CD1c-positive myeloid dendritic cell (primary cell): Measurements from ENCODE around the gene SAE1.
"Not testable (repeated sequence)": the region's sequence is repeated elsewhere in the genome, so short reads cannot be mapped to it uniquely, and the experiment has no call there.

Source experiments
- DNase-seq: peaks from one replicate; pipeline ENCODE4 v3.0.0-alpha.2; 2016; ENCODE audit errors: extremely low spot score

The SAE1 gene

DNA sequence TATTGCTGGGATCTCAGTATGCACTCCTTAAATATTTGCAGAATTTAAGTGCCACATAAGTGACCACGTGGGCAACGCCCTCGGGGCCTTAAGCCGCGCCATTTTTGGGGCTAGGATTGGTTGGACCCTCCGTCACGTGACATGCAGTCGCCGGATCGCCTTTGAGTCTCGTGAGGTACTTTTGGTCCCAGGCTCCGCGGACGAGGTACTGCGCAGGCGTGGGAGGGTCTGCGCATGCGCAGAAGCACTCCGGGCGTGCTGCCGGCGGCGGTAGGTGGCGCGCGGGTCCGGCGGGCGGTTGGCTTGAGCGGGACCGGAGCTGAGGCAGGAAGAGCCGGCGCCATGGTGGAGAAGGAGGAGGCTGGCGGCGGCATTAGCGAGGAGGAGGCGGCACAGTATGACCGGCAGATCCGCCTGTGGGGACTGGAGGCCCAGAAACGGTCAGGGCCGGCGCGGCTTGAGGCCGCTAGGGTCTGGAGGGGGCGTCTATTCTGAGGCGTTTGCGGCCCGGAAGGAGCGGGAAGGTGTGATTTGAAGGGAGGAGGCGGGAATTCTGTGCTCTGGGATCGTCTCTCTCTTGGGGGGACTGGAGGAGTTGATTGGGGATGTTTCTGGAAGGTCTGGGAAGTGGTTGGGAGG lies at the start of gene SAE1:
Gene SAE1 (plus strand): TSS at position 247 of the 639 bp plus-strand sequence. CDS start 96 bp downstream, at position 343.
- peak; percentile 97 for DNase-seq

- no peak for DNase-seq
Observed at GRCh38 chr19:47081095-47081494, 49.5 kb upstream of the SAE1 start.

DNA sequence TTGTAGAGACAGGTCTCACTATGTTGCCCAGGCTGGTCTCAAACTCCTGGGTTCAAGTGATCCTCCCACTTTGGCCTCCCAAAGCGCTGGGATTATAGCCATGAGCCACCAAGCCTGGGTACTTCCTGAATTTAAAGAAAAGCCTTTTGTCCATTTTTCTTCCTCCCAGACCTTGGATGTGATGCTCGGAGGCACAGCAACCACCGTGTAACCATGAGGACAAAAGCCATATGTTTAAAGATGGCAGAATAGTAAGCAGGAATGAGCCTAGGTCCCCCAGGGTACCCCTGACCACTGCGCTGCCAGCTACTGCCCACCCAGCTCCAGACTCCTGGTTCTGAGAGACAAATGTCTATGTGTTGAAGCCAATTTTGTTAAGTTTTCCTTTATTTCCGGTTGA lies 48.1 kb upstream of the SAE1 start:
- DNase-seq: no peak

- no peak for DNase-seq
Observed at GRCh38 chr19:47084879-47085439, 45.7 kb upstream of the SAE1 start.

- DNase-seq: no peak
Observed at GRCh38 chr19:47086280-47086679, 44.4 kb upstream of the SAE1 start.

GRCh38 chr19:47089767-47090350 lies 40.8 kb upstream of the SAE1 start:
- DNase-seq: no peak

GRCh38 chr19:47093254-47093653 lies 37.4 kb upstream of the SAE1 start:
- no peak for DNase-seq

DNA sequence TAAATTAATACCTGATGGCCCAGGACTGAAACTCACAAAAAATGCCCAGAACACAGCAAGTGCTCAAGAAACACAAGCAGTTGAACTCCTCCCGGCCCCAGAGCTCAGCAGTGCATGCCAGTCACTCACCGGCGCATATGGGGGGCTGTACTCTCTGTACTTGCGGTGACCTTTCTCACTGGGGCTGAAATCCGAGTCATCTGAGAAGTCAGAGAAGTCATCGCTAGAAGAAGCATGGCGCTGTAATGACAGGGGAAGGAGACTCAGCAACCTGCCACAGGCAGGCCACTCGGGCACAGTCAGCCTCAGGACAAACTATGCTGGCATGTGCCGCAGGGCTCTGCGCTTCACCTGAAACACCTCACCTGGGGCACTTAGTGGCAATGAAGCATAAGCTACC lies 36.8 kb upstream of the SAE1 start:
- no peak for DNase-seq

GRCh38 chr19:47094557-47095475 lies 35.8 kb upstream of the SAE1 start:
- DNase-seq: peak; percentile 56

GRCh38 chr19:47095476-47096099 lies 35.0 kb upstream of the SAE1 start:
- DNase-seq: peak; percentile 90

- no peak for DNase-seq
Observed at GRCh38 chr19:47096100-47096704, 34.4 kb upstream of the SAE1 start.

GRCh38 chr19:47096721-47097120 lies 33.9 kb upstream of the SAE1 start:
- DNase-seq: no peak

DNA sequence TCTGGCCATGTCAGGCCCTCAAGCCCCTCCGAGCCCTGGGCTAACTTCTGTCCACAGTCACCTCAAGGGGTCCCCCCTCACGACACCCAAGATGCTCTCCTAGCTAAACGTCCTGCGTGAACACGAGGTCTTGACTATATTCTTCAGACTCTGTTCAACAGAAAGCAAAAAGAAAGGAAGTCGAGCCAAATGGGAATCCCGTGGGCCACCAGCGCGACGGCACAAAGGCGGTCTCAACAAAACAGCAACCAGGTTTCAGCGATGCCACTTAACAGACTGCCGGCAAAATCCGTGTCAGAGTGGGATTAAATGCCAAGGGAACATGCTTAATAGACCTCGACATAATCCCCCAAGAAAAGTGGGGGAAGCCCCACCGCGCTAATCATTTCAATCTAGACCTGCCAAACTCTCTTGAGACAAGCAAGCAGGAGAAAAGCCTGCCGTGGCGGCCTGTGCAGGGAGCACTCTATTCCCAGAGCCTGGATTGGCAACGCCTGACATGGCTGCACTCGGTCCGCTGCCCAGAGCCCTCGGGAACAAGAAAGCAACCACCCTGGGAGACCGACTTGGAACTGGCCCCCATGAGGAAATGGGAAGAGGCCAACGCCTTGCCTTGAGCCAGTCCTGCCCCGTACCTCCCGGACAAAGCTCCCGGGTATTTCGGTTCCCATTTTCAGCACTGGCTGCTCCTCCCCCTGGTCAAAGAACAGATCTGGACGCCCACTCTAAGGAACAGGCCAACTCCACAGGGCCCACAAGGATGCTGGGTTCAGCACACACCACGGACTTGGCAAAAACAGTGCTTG lies 33.0 kb upstream of the SAE1 start:
- peak; percentile 91 for DNase-seq

GRCh38 chr19:47098608-47099007 lies 32.0 kb upstream of the SAE1 start:
- DNase-seq: no peak

GRCh38 chr19:47099576-47100050 lies 31.0 kb upstream of the SAE1 start:
- no peak for DNase-seq

GRCh38 chr19:47100290-47100689 lies 30.3 kb upstream of the SAE1 start:
- peak; percentile 25 for DNase-seq

GRCh38 chr19:47101116-47101515 lies 29.5 kb upstream of the SAE1 start:
- DNase-seq: not testable (repeated sequence)

- DNase-seq: no peak
Observed at GRCh38 chr19:47102346-47103060, 28.1 kb upstream of the SAE1 start.

DNA sequence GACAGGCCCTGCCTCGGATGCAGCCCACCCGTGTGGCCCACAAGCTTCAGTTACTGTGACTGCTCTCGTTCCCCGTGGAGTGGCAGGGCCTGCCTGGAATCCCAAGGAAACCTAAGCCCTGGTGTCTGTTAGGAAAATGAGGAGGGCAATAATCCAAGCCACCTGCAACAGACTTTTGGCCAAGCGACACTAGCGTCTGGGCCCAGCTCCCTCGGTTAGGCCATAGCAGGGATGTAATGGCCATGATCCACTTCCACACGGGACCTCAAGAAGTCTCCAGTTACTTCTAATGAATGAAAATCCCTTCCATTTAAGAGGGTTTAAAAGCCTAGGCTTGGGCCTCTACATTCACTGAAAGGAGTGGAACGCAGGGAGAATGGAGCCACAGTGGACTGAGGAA lies 26.0 kb upstream of the SAE1 start:
- no peak for DNase-seq

- no peak for DNase-seq
Observed at GRCh38 chr19:47105874-47106273, 24.8 kb upstream of the SAE1 start.
